OCI-LY1 (cell line): Measurements from ENCODE around the gene ZDHHC9.
A peak's percentile ranks its signal among the peaks of the same experiment; 100 is the strongest.

Experiments
- CTCF ChIP-seq: fragments of 200-600 bp; sonication (generic), shearing (Covaris generic); IDR thresholded peaks from 2 replicates; pipeline ENCODE4 v1.5.1; 2017; ENCODE audit warnings: mild to moderate bottlenecking, antibody characterized with exemption, low read length, moderate library complexity, mixed read lengths
- EZH2 ChIP-seq: fragments of 200-600 bp; sonication (generic), shearing (Covaris generic); IDR thresholded peaks from 2 replicates; pipeline ENCODE4 v1.8.0; 2017; ENCODE audit warnings: borderline replicate concordance, mixed run types, mild to moderate bottlenecking, antibody characterized with exemption, low read length, moderate library complexity, mixed read lengths

- TF ChIP-seq CTCF (peak; percentile 9; the same call in 1 of the 2 replicates), EZH2 (no peak)
Measured at GRCh38 chrX:129790146-129790545, 53.5 kb downstream of the ZDHHC9 start.
